PC-3 (cell line): ENCODE data around the gene ANGPTL5.

Source experiments
- CTCF ChIP-seq: fragments of 300-600 bp; sonication (generic); conservative IDR thresholded peaks from 2 replicates; pipeline ENCODE4 v1.5.1; 2017; ENCODE audit warnings: antibody characterized with exemption, low read depth, mild to moderate bottlenecking, low read length
- EZH2 ChIP-seq: fragments of 300-600 bp; sonication (generic); IDR thresholded peaks from one replicate; pipeline ENCODE4 v1.6.1; 2017; ENCODE audit warnings: antibody characterized with exemption, mild to moderate bottlenecking, low read length; ENCODE audit not compliant: unreplicated experiment
- EZH2phosphoT487 ChIP-seq: fragments of 300-600 bp; sonication (generic); IDR thresholded peaks from 2 replicates; pipeline ENCODE4 v1.6.1; 2018; ENCODE audit warnings: mild to moderate bottlenecking, antibody characterized with exemption, low read length, borderline replicate concordance

DNA sequence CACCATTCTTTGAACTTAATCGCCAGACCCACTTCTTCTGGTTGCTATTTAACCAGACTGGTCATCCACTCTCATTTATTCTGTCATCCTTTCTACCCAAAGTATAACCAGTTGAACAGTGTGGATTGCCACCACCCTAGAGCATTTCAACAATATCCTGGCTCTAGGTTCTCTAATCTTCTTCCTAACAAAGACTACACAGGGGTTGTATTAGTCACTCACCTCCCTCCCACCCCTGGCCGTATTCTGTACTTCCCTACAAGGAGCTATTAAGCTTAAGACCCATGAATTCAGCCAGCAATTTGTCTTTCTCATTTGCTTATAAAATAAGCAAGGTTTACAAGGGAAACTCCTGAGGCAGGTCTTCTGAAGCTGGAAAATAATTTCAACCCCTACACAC lies 48.4 kb downstream of the ANGPTL5 start:
- TF ChIP-seq EZH2 = no peak
- TF ChIP-seq CTCF = no peak
- TF ChIP-seq EZH2phosphoT487 = no peak
